Measurements from ENCODE around the gene HOMER1. TPM values are rescaled to one million over a fixed set of nuclear protein-coding genes. Genes with fewer than 3 reads are reported as not detected.

The HOMER1 gene
- total RNA-seq, 1 experiment from 2014 or later: 26.6 TPM

- Mint-ChIP-seq H3K9me3 (ENCODE audit: low read depth, unreplicated experiment) (peaks cover 4% of the 10 kb centered on the region), H3K27me3 (ENCODE audit: unreplicated experiment) (no peaks in the 10 kb centered on the region), H3K36me3 (ENCODE audit: insufficient read depth, unreplicated experiment) (no peaks in the 10 kb centered on the region), H3K4me1 (ENCODE audit: low read depth, unreplicated experiment) (no peaks in the 10 kb centered on the region), H3K27ac (ENCODE audit: unreplicated experiment) (no peak overlapping the region), H3K4me3 (ENCODE audit: low read depth, unreplicated experiment) (no peak overlapping the region)
- BruUV-seq (replicated peaks): no TSS peak
- intact Hi-C loops (cut with micrococcal nuclease; ENCODE audit: unreplicated experiment): no loop called here
- DNase-seq: no peak
- no peak for TF ChIP-seq CTCF (IDR thresholded peaks at IDR 0.05; ENCODE audit: unreplicated experiment)
- CTCF ChIA-PET: interaction anchor here (0.6 kb wide), 2 partner anchors 80 to 1197 kb away, joined by 3 read pairs; no protein-coding TSS in a partner anchor
Observed at GRCh38 chr5:79526928-79527327, 13.0 kb upstream of the HOMER1 start.

GRCh38 chr5:79526493-79526892 lies 12.6 kb upstream of the HOMER1 start:
- no peak for TF ChIP-seq CTCF (IDR thresholded peaks at IDR 0.05; ENCODE audit: unreplicated experiment)
- CTCF ChIA-PET: interaction anchor here (0.6 kb wide), 1 partner anchor 1197 kb away, joined by 3 read pairs; no protein-coding TSS in a partner anchor
- Mint-ChIP-seq H3K36me3 (ENCODE audit: insufficient read depth, unreplicated experiment) (no peaks in the 10 kb centered on the region), H3K9me3 (ENCODE audit: low read depth, unreplicated experiment) (peaks cover 4% of the 10 kb centered on the region), H3K4me3 (ENCODE audit: low read depth, unreplicated experiment) (no peak overlapping the region), H3K27me3 (ENCODE audit: unreplicated experiment) (no peaks in the 10 kb centered on the region), H3K27ac (ENCODE audit: unreplicated experiment) (no peak overlapping the region), H3K4me1 (ENCODE audit: low read depth, unreplicated experiment) (no peaks in the 10 kb centered on the region)
- intact Hi-C loops (cut with micrococcal nuclease; ENCODE audit: unreplicated experiment): no loop called here
- BruUV-seq (replicated peaks): no TSS peak
- DNase-seq: no peak

DNA sequence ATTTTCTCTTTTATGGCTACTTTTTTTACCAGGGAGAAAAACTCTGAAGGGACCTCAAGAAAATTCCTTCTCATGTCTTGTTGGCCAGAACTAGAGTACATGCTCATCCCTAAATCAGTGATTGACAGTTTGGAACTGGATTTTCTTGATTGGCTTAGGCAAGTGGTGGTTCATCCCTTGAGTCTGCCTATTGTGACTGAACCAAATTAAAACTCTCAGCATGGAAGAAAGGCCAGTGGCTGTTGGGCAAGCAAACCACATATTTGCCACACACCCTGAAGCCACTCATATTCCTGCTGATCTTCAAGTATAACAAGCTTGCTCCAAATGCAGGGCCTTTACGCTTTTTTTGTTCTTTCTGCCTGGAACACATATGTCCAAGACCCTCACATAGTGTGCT lies 7.2 kb upstream of the HOMER1 start:
- Mint-ChIP-seq H3K36me3 (ENCODE audit: insufficient read depth, unreplicated experiment) (no peaks in the 10 kb centered on the region), H3K9me3 (ENCODE audit: low read depth, unreplicated experiment) (peaks cover 4% of the 10 kb centered on the region), H3K27me3 (ENCODE audit: unreplicated experiment) (no peaks in the 10 kb centered on the region), H3K4me3 (ENCODE audit: low read depth, unreplicated experiment) (no peak overlapping the region), H3K4me1 (ENCODE audit: low read depth, unreplicated experiment) (peaks cover 14% of the 10 kb centered on the region), H3K27ac (ENCODE audit: unreplicated experiment) (no peak overlapping the region)
- no peak for TF ChIP-seq CTCF (IDR thresholded peaks at IDR 0.05; ENCODE audit: unreplicated experiment)
- CTCF ChIA-PET: no interaction called here
- BruUV-seq (replicated peaks): no TSS peak
- intact Hi-C loops (cut with micrococcal nuclease; ENCODE audit: unreplicated experiment): loop anchor here (1.0 kb wide), 1 partner anchor 9 kb away; no protein-coding TSS in a partner anchor
- no peak for DNase-seq

DNA sequence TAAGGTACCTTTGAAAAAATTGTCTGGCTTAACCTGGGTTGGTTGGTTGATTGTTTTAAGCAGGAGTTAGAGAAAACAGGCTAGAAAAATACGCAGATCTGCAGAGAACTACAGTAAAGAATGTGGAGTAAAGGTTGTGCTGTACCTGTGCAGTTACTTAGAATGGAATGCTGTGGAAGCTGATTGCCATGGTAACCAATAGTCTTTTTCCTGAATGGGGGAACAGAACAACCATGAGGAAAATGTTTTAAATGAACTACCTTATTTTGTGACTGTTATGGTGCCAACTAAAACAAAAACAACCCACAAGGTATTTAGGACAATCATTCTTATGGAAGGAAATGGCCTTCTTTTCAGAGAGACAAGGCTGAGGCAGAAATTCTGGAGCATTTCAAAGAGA lies 4.8 kb upstream of the HOMER1 start:
- CTCF ChIA-PET: interaction anchor here (0.6 kb wide), 1 partner anchor 459 kb away, joined by 4 read pairs; no protein-coding TSS in a partner anchor
- H3K36me3 Mint-ChIP-seq (ENCODE audit: insufficient read depth, unreplicated experiment): peaks cover 13% of the 10 kb centered on the region
- DNase-seq: no peak
- H3K4me1 Mint-ChIP-seq (ENCODE audit: low read depth, unreplicated experiment): peaks cover 14% of the 10 kb centered on the region
- H3K27ac Mint-ChIP-seq (ENCODE audit: unreplicated experiment): no peak overlapping the region
- TF ChIP-seq CTCF (IDR thresholded peaks at IDR 0.05; ENCODE audit: unreplicated experiment): no peak
- H3K27me3 Mint-ChIP-seq (ENCODE audit: unreplicated experiment): no peaks in the 10 kb centered on the region
- BruUV-seq (replicated peaks): no TSS peak
- intact Hi-C loops (cut with micrococcal nuclease; ENCODE audit: unreplicated experiment): no loop called here
- no peaks in the 10 kb centered on the region for H3K9me3 Mint-ChIP-seq (ENCODE audit: low read depth, unreplicated experiment)
- H3K4me3 Mint-ChIP-seq (ENCODE audit: low read depth, unreplicated experiment): no peak overlapping the region
